H1 (cell line): Measurements from ENCODE around the gene PHC2. TPM values are rescaled to one million over a fixed set of nuclear protein-coding genes. Genes with fewer than 3 reads are reported as not detected.

Experiments used
- CTCF ChIA-PET: fragments of 300-600 bp; sonication (Branson Sonifier 250); formaldehyde crosslinking; loops from one replicate; lab custom pipeline; 2021; ENCODE audit not compliant: partially characterized antibody; lab: Charles Lee
- POLR2A ChIA-PET: fragments of 300-600 bp; sonication (Branson Sonifier 250); formaldehyde crosslinking; loops from one replicate; lab custom pipeline; 2021; ENCODE audit warnings: inconsistent platforms; ENCODE audit not compliant: partially characterized antibody; lab: Charles Lee
- DNase-seq, 2 experiments: peaks; one replicate each; pipeline versions ENCODE4 v3.0.0 to v3.0.0-alpha.2; 2010 to 2022; ENCODE audit warnings: low spot score in 2 of 2, low read depth in 1 of 2, mixed read lengths in 1 of 2
- FAIRE-seq: peaks from 2 replicates; lab custom pipeline; 2011; peaks lifted over from hg19 to GRCh38; lab: Jason Lieb, UNC
- H2AFZ ChIP-seq: 2 replicates; pipeline ENCODE4 v1.8.1; 2012; ENCODE audit warnings: low read length, inconsistent platforms
- H2AK5ac ChIP-seq: 2 replicates; pipeline ENCODE4 v1.6.1; 2013; ENCODE audit warnings: low read depth, low read length
- H2BK120ac ChIP-seq: replicated peaks from 2 replicates; pipeline ENCODE3; 2013; ENCODE audit warnings: low read depth, low read length, inconsistent platforms
- H2BK12ac ChIP-seq: 2 replicates; pipeline ENCODE4 v1.6.1; 2013; ENCODE audit warnings: low read depth, low read length
- H2BK15ac ChIP-seq: 2 replicates; pipeline ENCODE4 v1.6.1; 2013; ENCODE audit warnings: low read length
- H2BK20ac ChIP-seq: 2 replicates; pipeline ENCODE4 v1.6.1; 2013; ENCODE audit warnings: low read length
- H2BK5ac ChIP-seq: 2 replicates; pipeline ENCODE4 v1.6.1; 2013; ENCODE audit warnings: low read depth, low read length
- H3K14ac ChIP-seq: 2 replicates; pipeline ENCODE4 v1.6.1; 2013; ENCODE audit warnings: inconsistent platforms; ENCODE audit not compliant: insufficient read length
- H3K18ac ChIP-seq: 2 replicates; pipeline ENCODE4 v1.6.1; 2013; ENCODE audit warnings: low read length; ENCODE audit errors: extremely low read depth
- H3K23ac ChIP-seq: 2 replicates; pipeline ENCODE4 v1.6.1; 2013; ENCODE audit warnings: inconsistent platforms; ENCODE audit not compliant: insufficient read length
- H3K23me2 ChIP-seq: 2 replicates; pipeline ENCODE4 v1.6.1; 2013; ENCODE audit warnings: low read depth, low read length
- H3K27ac ChIP-seq: 2 replicates; pipeline ENCODE4 v1.6.1; 2011; ENCODE audit warnings: low read depth, low read length, inconsistent platforms
- H3K27me3 ChIP-seq, 4 experiments: replicated peaks in 1 of 4; 1 replicate in 1 of 4; 2 replicates in 3 of 4; pipeline versions ENCODE4 v1.6.1 to v1.8.1; 2011 to 2013; ENCODE audit warnings: low read length in 3 of 4, mild to moderate bottlenecking in 3 of 4, inconsistent platforms in 2 of 4, mixed read lengths in 2 of 4, moderate library complexity in 1 of 4; ENCODE audit not compliant: control insufficient read depth in 3 of 4, insufficient read depth in 3 of 4; ENCODE audit errors: extremely low read depth in 1 of 4
- H3K36me3 ChIP-seq, 4 experiments: 2 replicates each; pipeline versions ENCODE4 v1.6.1 to v1.8.1; 2011 to 2013; ENCODE audit warnings: mild to moderate bottlenecking in 4 of 4, low read length in 3 of 4, moderate library complexity in 2 of 4, control low read depth in 1 of 4, inconsistent platforms in 1 of 4; ENCODE audit not compliant: insufficient read depth in 4 of 4, control insufficient read depth in 2 of 4
- H3K4ac ChIP-seq: replicated peaks from 2 replicates; pipeline ENCODE3; 2013; ENCODE audit warnings: low read length, low read depth, mixed read lengths, inconsistent platforms; ENCODE audit not compliant: insufficient read length
- H3K4me1 ChIP-seq, 4 experiments: replicated peaks in 1 of 4; 1 replicate in 1 of 4; 2 replicates in 3 of 4; pipeline versions ENCODE4 v1.6.1 to v1.8.1; 2011 to 2013; ENCODE audit warnings: low read length in 3 of 4, inconsistent platforms in 2 of 4, mixed read lengths in 1 of 4; ENCODE audit not compliant: insufficient read depth in 4 of 4, control insufficient read depth in 3 of 4
- H3K4me2 ChIP-seq, 2 experiments: 2 replicates each; pipeline versions ENCODE4 v1.6.1 to v1.8.1; 2011 to 2013; ENCODE audit warnings: low read depth in 2 of 2, low read length in 2 of 2, control low read depth in 1 of 2, inconsistent platforms in 1 of 2, mild to moderate bottlenecking in 1 of 2; ENCODE audit not compliant: insufficient read depth in 1 of 2
- H3K4me3 ChIP-seq, 4 experiments: fragments of 200-600, 300-600 bp in 1 of 4; sonication (generic), shearing (Covaris generic), sonication (Bioruptor Twin) in 1 of 4; 2 replicates each; pipeline versions ENCODE4 v1.5.1 to v1.8.1; 2011 to 2016; ENCODE audit warnings: low read length in 4 of 4, low read depth in 3 of 4, control low read depth in 2 of 4, inconsistent platforms in 2 of 4, mild to moderate bottlenecking in 2 of 4, mixed read lengths in 1 of 4, moderate library complexity in 1 of 4; ENCODE audit not compliant: insufficient read depth in 2 of 4; ENCODE audit errors: extremely low read depth in 1 of 4
- H3K56ac ChIP-seq: replicated peaks from 2 replicates; pipeline ENCODE3; 2013; ENCODE audit warnings: low read depth, mild to moderate bottlenecking, mixed read lengths, low read length, inconsistent platforms; ENCODE audit not compliant: insufficient read length
- H3K79me1 ChIP-seq: 2 replicates; pipeline ENCODE4 v1.6.1; 2013; ENCODE audit warnings: low read depth, low read length, control low read depth
- H3K79me2 ChIP-seq, 2 experiments: 2 replicates each; pipeline versions ENCODE4 v1.6.1 to v1.8.1; 2012 to 2013; ENCODE audit warnings: low read length in 2 of 2, mild to moderate bottlenecking in 2 of 2, inconsistent platforms in 1 of 2; ENCODE audit not compliant: insufficient read depth in 2 of 2, control insufficient read depth in 1 of 2
- H3K9ac ChIP-seq, 4 experiments: replicated peaks in 1 of 4; 1 replicate in 1 of 4; 2 replicates in 3 of 4; pipeline versions ENCODE4 v1.6.1 to v1.8.1; 2011 to 2013; ENCODE audit warnings: low read depth in 3 of 4, low read length in 3 of 4, control low read depth in 2 of 4, mild to moderate bottlenecking in 2 of 4, moderate library complexity in 2 of 4, inconsistent platforms in 1 of 4; ENCODE audit errors: extremely low read depth in 1 of 4
- H3K9me3 ChIP-seq, 2 experiments: 2 replicates each; pipeline versions ENCODE4 v1.6.1 to v1.8.1; 2012 to 2013; ENCODE audit warnings: mild to moderate bottlenecking in 2 of 2, moderate library complexity in 2 of 2, control low read depth in 1 of 2, inconsistent platforms in 1 of 2, low read depth in 1 of 2, low read length in 1 of 2, mixed read lengths in 1 of 2; ENCODE audit not compliant: insufficient read depth in 2 of 2
- H4K20me1 ChIP-seq, 2 experiments: replicated peaks in 1 of 2; 2 replicates each; pipeline versions ENCODE3 to v1.8.1; 2011 to 2013; ENCODE audit warnings: inconsistent platforms in 2 of 2, low read length in 2 of 2, mild to moderate bottlenecking in 1 of 2; ENCODE audit not compliant: insufficient read depth in 2 of 2, control insufficient read depth in 1 of 2
- H4K5ac ChIP-seq: 2 replicates; pipeline ENCODE4 v1.6.1; 2013; ENCODE audit warnings: low read length, low read depth, mixed read lengths, inconsistent platforms; ENCODE audit not compliant: insufficient read length
- H4K8ac ChIP-seq: 2 replicates; pipeline ENCODE4 v1.8.0; 2013; ENCODE audit warnings: mild to moderate bottlenecking, moderate library complexity, low read length, inconsistent platforms; ENCODE audit not compliant: insufficient read depth; ENCODE audit errors: extremely low read depth
- H4K91ac ChIP-seq: replicated peaks from 2 replicates; pipeline ENCODE3; 2013; ENCODE audit warnings: low read length, mixed read lengths, inconsistent platforms; ENCODE audit not compliant: insufficient read length
- BACH1 ChIP-seq: IDR thresholded peaks from 2 replicates; pipeline ENCODE4 v1.6.1; 2012; ENCODE audit warnings: low read length, improper control_type of control experiment
- CBX8 ChIP-seq: fragments of 300-800, 300-1000 bp; sonication (generic); IDR thresholded peaks from 2 replicates; pipeline ENCODE4 v1.7.1; 2016; ENCODE audit warnings: low read depth, low read length, borderline replicate concordance
- E2F6 ChIP-seq: IDR thresholded peaks from 2 replicates; pipeline ENCODE4 v1.6.1; 2012; ENCODE audit warnings: inconsistent platforms
- EZH2 ChIP-seq: fragments of 200-600 bp; sonication (generic); IDR thresholded peaks from 2 replicates; pipeline ENCODE4 v1.7.1; 2012; ENCODE audit warnings: low read depth, mild to moderate bottlenecking, moderate library complexity, low read length, inconsistent platforms; ENCODE audit not compliant: severe bottlenecking
- HDAC6 ChIP-seq: IDR thresholded peaks from one replicate; pipeline ENCODE4 v1.7.1; 2012; ENCODE audit warnings: low read depth, mild to moderate bottlenecking, inconsistent platforms, low read length, moderate library complexity
- MAFK ChIP-seq: IDR thresholded peaks from 2 replicates; pipeline ENCODE4 v1.6.1; 2012; ENCODE audit warnings: low read depth, mild to moderate bottlenecking, improper control_type of control experiment, low read length
- NANOG ChIP-seq: IDR thresholded peaks from 2 replicates; pipeline ENCODE4 v1.6.1; 2011; ENCODE audit warnings: low read length, low read depth, mild to moderate bottlenecking, inconsistent platforms; ENCODE audit not compliant: insufficient read depth, poor library complexity, severe bottlenecking
- POU5F1 ChIP-seq: IDR thresholded peaks from 2 replicates; pipeline ENCODE4 v1.6.1; 2011; ENCODE audit warnings: low read depth, mild to moderate bottlenecking, low read length, moderate library complexity
- RAD21 ChIP-seq, 2 experiments: IDR thresholded peaks in 1 of 2; conservative IDR thresholded peaks in 1 of 2; 2 replicates each; pipeline ENCODE4 v1.6.1; 2011; ENCODE audit warnings: low read depth in 2 of 2, low read length in 2 of 2, improper control_type of control experiment in 1 of 2, inconsistent platforms in 1 of 2, mild to moderate bottlenecking in 1 of 2, moderate library complexity in 1 of 2
- SAP30 ChIP-seq: fragments of 300-600 bp; sonication (generic); IDR thresholded peaks from 2 replicates; pipeline ENCODE4 v1.7.1; 2012; ENCODE audit warnings: low read length, moderate library complexity, mild to moderate bottlenecking, inconsistent platforms; ENCODE audit not compliant: insufficient read depth, insufficient replicate concordance
- SP4 ChIP-seq: IDR thresholded peaks from 2 replicates; pipeline ENCODE4 v1.6.1; 2012; ENCODE audit warnings: low read length, inconsistent platforms
- TCF12 ChIP-seq: IDR thresholded peaks from 2 replicates; pipeline ENCODE4 v1.6.1; 2011; ENCODE audit warnings: low read depth, mild to moderate bottlenecking, low read length
- WGBS, 2 experiments: shearing (Covaris generic) in 1 of 2; methylation state at CpG; one replicate each; pipeline versions ENCODE4 v1.1.6 to v1.1.7; 2013 to 2015; ENCODE audit warnings: low lambda C conversion rate in 2 of 2, mixed read lengths in 2 of 2, inconsistent platforms in 1 of 2, low coverage in 1 of 2, missing lambda C conversion rate in 1 of 2; ENCODE audit not compliant: insufficient replicate concordance in 2 of 2, insufficient coverage in 1 of 2, insufficient read length in 1 of 2; ENCODE audit errors: extremely low coverage in 1 of 2, missing lambda C conversion rate in 1 of 2; 5-methylcytosine and 5-hydroxymethylcytosine counted together
- polyA plus RNA-seq, 7 experiments: library from polyadenylated mRNA; depleted of rRNA in 3 of 7; stranded (reverse) in 5 of 7; unstranded in 2 of 7; fragments of >200 nt in 5 of 7; fragments of 200-250 nt in 2 of 7; gene quantifications; 1 replicate in 5 of 7; 2 replicates in 1 of 7; 4 replicates in 1 of 7; pipeline versions ENCODE4 v1.2.1 to v1.2.3, GENCODE V29; 2011 to 2013; ENCODE audit warnings: missing spikeins in 2 of 7, mixed read lengths in 2 of 7
- total RNA-seq: library from RNA; stranded (reverse); fragmentation: NEBNext Ultra II Directional; extraction: Animal tissue kit (Norgen Biotek cat#: 25700); gene quantifications from 2 replicates; pipeline ENCODE4 v1.2.1, GENCODE V29; 2021

Gene PHC2
- total and polyA plus RNA-seq, 2 of the 8 experiments (the other 6 are each of a cell fraction or from before 2014, with no cell fraction given): 5.6 to 14.2 TPM

GRCh38 chr1:33354707-33355316 is 76.1 kb downstream of the PHC2 start:
- no peak overlapping the region for H2BK5ac ChIP-seq
- H2BK20ac ChIP-seq: no peak overlapping the region
- peaks cover 34 to 64% (median 57%) of the 10 kb centered on the region in 4 experiments for H3K27me3 ChIP-seq
- ChIA-PET CTCF (interaction anchor here (0.8 to 2.5 kb wide), 12 partner anchors 10 to 241 kb away, joined by 3 to 8 read pairs (median 4); partner anchors contain the start of gene A3GALT2), POLR2A (no interaction called here)
- H3K56ac ChIP-seq: no peak overlapping the region
- peaks cover 0 to 8% of the 10 kb centered on the region in 2 experiments for H4K20me1 ChIP-seq
- no peak overlapping the region for H4K5ac ChIP-seq
- no peak for DNase-seq
- H3K14ac ChIP-seq: no peak overlapping the region
- H4K91ac ChIP-seq: no peak overlapping the region
- H3K18ac ChIP-seq: no peak overlapping the region
- no peak overlapping the region for H3K9ac ChIP-seq
- H3K4me2 ChIP-seq: no peak overlapping the region
- no peak overlapping the region for H3K23ac ChIP-seq
- no peak overlapping the region for H4K8ac ChIP-seq
- no peaks in the 10 kb centered on the region for H3K79me1 ChIP-seq
- no peaks in the 10 kb centered on the region for H3K79me2 ChIP-seq
- H2AFZ ChIP-seq: no peak overlapping the region
- peaks cover 0 to 6% (median 2%) of the 10 kb centered on the region in 4 experiments; a peak in 5 of 7 replicates for H3K4me1 ChIP-seq
- no peaks in the 10 kb centered on the region for H3K36me3 ChIP-seq
- H3K4me3 ChIP-seq: no peak overlapping the region
- 87% methylated on average over 16 of the region's 16 CpGs; no CpG with 5 or more reads in 1 of the 2 experiments for WGBS, 2 experiments
- no peak overlapping the region for H2BK12ac ChIP-seq
- H2BK15ac ChIP-seq: no peak overlapping the region
- H3K23me2 ChIP-seq: peaks cover 7% of the 10 kb centered on the region
- H2BK120ac ChIP-seq: no peak overlapping the region
- no peak overlapping the region for H3K27ac ChIP-seq
- no peak for FAIRE-seq
- H2AK5ac ChIP-seq: no peak overlapping the region
- peaks cover 0 to 3% of the 10 kb centered on the region in 2 experiments; a peak in 1 of 4 replicates for H3K9me3 ChIP-seq
- no peak overlapping the region for H3K4ac ChIP-seq
- no peak for TF ChIP-seq CBX8
- TF ChIP-seq HDAC6: no peak
- no peak for TF ChIP-seq NANOG
- TF ChIP-seq E2F6: no peak
- no peak for TF ChIP-seq MAFK
- no peak for TF ChIP-seq POU5F1
- no peak for TF ChIP-seq RAD21 (IDR thresholded peaks at IDR 0.05 in 1 of 2, conservative IDR thresholded peaks at IDR 0.05 in 1 of 2; ENCODE audit: low read depth in 2 of 2, low read length in 2 of 2)
- no peak for TF ChIP-seq BACH1
- TF ChIP-seq SP4: no peak
- no peak for TF ChIP-seq TCF12
- TF ChIP-seq EZH2: no peak
- TF ChIP-seq SAP30: no peak
